Measurements from ENCODE around the gene UPK1A. TPM values are rescaled to one million over a fixed set of nuclear protein-coding genes. Genes with fewer than 3 reads are reported as not detected.

The UPK1A gene
- total RNA-seq, 1 experiment from 2014 or later: 1.6 TPM

DNA sequence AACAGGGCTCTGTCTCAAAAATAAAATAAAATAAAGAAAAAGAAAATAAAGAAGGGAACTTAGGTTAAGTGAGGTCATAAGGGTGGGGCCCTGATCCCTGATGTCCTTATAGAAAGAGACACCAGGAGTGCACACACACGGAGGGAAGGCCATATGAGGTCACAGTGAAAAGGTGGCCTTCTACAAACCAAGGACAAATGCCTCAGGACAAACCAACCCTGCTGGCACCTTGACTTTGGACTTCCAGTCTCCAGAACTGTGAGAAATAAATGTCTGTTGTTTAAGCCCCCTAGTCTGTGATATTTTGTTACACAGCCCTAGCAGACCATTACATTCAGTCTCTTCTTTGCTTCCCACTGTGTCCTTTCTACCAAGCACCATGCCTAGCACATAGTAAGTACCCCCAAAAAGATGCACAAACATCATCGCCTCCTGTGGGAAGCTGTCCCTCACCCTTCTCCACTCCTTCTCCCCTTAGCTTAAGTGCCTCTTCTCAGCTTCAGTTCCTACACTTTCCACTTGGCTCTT lies 29.6 kb downstream of the UPK1A start (continued):
- TF ChIP-seq, protein P1, sequence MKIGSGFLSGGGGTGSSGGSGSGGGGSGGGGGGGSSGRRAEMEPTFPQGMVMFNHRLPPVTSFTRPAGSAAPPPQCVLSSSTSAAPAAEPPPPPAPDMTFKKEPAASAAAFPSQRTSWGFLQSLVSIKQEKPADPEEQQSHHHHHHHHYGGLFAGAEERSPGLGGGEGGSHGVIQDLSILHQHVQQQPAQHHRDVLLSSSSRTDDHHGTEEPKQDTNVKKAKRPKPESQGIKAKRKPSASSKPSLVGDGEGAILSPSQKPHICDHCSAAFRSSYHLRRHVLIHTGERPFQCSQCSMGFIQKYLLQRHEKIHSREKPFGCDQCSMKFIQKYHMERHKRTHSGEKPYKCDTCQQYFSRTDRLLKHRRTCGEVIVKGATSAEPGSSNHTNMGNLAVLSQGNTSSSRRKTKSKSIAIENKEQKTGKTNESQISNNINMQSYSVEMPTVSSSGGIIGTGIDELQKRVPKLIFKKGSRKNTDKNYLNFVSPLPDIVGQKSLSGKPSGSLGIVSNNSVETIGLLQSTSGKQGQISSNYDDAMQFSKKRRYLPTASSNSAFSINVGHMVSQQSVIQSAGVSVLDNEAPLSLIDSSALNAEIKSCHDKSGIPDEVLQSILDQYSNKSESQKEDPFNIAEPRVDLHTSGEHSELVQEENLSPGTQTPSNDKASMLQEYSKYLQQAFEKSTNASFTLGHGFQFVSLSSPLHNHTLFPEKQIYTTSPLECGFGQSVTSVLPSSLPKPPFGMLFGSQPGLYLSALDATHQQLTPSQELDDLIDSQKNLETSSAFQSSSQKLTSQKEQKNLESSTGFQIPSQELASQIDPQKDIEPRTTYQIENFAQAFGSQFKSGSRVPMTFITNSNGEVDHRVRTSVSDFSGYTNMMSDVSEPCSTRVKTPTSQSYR (CRISPR knock-in tag; IDR thresholded peaks at IDR 0.05): no peak
- TF ChIP-seq JAZF1 (CRISPR knock-in tag; IDR thresholded peaks at IDR 0.05): no peak
- TF ChIP-seq ZBTB21 (CRISPR knock-in tag; IDR thresholded peaks at IDR 0.05; ENCODE audit: borderline replicate concordance): no peak
- no peak for TF ChIP-seq TEAD1 (CRISPR knock-in tag; IDR thresholded peaks at IDR 0.05)
- TF ChIP-seq, protein P2, sequence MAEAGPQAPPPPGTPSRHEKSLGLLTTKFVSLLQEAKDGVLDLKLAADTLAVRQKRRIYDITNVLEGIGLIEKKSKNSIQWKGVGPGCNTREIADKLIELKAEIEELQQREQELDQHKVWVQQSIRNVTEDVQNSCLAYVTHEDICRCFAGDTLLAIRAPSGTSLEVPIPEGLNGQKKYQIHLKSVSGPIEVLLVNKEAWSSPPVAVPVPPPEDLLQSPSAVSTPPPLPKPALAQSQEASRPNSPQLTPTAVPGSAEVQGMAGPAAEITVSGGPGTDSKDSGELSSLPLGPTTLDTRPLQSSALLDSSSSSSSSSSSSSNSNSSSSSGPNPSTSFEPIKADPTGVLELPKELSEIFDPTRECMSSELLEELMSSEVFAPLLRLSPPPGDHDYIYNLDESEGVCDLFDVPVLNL (CRISPR knock-in tag; IDR thresholded peaks at IDR 0.05; ENCODE audit: borderline replicate concordance, low read depth): no peak

GRCh38 chr19:35696835-35697234 lies 30.5 kb downstream of the UPK1A start:
- DNase-seq (ENCODE audit: low spot score) (no peak), ATAC-seq (no peak)
- ChIA-PET CTCF (interaction anchor here (0.6 to 1.7 kb wide), 5 partner anchors 10 to 234 kb away, joined by 3 to 6 read pairs (median 3); no protein-coding TSS in a partner anchor), POLR2A (no interaction called here)
- Mint-ChIP-seq H3K27me3 (ENCODE audit: low read depth) (peaks cover 11% of the 10 kb centered on the region), H3K4me1 (no peaks in the 10 kb centered on the region; the same call in 1 of the 2 replicates), H3K9me3 (peaks cover 4% of the 10 kb centered on the region; the same call in 1 of the 2 replicates), H3K4me3 (no peak overlapping the region), H3K27ac (no peak overlapping the region), H3K36me3 (no peaks in the 10 kb centered on the region)
- TF ChIP-seq, protein P3, sequence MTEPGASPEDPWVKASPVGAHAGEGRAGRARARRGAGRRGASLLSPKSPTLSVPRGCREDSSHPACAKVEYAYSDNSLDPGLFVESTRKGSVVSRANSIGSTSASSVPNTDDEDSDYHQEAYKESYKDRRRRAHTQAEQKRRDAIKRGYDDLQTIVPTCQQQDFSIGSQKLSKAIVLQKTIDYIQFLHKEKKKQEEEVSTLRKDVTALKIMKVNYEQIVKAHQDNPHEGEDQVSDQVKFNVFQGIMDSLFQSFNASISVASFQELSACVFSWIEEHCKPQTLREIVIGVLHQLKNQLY (CRISPR knock-in tag; IDR thresholded peaks at IDR 0.05): no peak
- TF ChIP-seq ZNF396 (CRISPR knock-in tag; IDR thresholded peaks at IDR 0.05; ENCODE audit: borderline replicate concordance) (no peak), HMGA2 (CRISPR knock-in tag; IDR thresholded peaks at IDR 0.05) (no peak), PREB (CRISPR knock-in tag; IDR thresholded peaks at IDR 0.05; ENCODE audit: borderline replicate concordance) (no peak), ZNF138 (CRISPR knock-in tag; conservative IDR thresholded peaks at IDR 0.05) (no peak), ESRRA (CRISPR knock-in tag; IDR thresholded peaks at IDR 0.05; ENCODE audit: borderline replicate concordance) (no peak), ATF1 (CRISPR knock-in tag; IDR thresholded peaks at IDR 0.05) (no peak), EMX1 (CRISPR knock-in tag; IDR thresholded peaks at IDR 0.05) (no peak), TEAD1 (CRISPR knock-in tag; IDR thresholded peaks at IDR 0.05) (no peak), ATF3 (CRISPR knock-in tag; conservative IDR thresholded peaks at IDR 0.05) (no peak), NFYB (CRISPR knock-in tag; conservative IDR thresholded peaks at IDR 0.05; ENCODE audit: low read depth) (no peak)
- TF ChIP-seq, protein P4, sequence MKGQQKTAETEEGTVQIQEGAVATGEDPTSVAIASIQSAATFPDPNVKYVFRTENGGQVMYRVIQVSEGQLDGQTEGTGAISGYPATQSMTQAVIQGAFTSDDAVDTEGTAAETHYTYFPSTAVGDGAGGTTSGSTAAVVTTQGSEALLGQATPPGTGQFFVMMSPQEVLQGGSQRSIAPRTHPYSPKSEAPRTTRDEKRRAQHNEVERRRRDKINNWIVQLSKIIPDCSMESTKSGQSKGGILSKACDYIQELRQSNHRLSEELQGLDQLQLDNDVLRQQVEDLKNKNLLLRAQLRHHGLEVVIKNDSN (CRISPR knock-in tag; IDR thresholded peaks at IDR 0.05): no peak
- TF ChIP-seq, protein P5, sequence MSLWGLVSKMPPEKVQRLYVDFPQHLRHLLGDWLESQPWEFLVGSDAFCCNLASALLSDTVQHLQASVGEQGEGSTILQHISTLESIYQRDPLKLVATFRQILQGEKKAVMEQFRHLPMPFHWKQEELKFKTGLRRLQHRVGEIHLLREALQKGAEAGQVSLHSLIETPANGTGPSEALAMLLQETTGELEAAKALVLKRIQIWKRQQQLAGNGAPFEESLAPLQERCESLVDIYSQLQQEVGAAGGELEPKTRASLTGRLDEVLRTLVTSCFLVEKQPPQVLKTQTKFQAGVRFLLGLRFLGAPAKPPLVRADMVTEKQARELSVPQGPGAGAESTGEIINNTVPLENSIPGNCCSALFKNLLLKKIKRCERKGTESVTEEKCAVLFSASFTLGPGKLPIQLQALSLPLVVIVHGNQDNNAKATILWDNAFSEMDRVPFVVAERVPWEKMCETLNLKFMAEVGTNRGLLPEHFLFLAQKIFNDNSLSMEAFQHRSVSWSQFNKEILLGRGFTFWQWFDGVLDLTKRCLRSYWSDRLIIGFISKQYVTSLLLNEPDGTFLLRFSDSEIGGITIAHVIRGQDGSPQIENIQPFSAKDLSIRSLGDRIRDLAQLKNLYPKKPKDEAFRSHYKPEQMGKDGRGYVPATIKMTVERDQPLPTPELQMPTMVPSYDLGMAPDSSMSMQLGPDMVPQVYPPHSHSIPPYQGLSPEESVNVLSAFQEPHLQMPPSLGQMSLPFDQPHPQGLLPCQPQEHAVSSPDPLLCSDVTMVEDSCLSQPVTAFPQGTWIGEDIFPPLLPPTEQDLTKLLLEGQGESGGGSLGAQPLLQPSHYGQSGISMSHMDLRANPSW (CRISPR knock-in tag; conservative IDR thresholded peaks at IDR 0.05; ENCODE audit: low read depth): no peak
- TF ChIP-seq, protein P6, sequence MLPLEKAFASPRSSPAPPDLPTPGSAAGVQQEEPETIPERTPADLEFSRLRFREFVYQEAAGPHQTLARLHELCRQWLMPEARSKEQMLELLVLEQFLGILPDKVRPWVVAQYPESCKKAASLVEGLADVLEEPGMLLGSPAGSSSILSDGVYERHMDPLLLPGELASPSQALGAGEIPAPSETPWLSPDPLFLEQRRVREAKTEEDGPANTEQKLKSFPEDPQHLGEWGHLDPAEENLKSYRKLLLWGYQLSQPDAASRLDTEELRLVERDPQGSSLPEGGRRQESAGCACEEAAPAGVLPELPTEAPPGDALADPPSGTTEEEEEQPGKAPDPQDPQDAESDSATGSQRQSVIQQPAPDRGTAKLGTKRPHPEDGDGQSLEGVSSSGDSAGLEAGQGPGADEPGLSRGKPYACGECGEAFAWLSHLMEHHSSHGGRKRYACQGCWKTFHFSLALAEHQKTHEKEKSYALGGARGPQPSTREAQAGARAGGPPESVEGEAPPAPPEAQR (CRISPR knock-in tag; IDR thresholded peaks at IDR 0.05): no peak
- TF ChIP-seq, protein P7, sequence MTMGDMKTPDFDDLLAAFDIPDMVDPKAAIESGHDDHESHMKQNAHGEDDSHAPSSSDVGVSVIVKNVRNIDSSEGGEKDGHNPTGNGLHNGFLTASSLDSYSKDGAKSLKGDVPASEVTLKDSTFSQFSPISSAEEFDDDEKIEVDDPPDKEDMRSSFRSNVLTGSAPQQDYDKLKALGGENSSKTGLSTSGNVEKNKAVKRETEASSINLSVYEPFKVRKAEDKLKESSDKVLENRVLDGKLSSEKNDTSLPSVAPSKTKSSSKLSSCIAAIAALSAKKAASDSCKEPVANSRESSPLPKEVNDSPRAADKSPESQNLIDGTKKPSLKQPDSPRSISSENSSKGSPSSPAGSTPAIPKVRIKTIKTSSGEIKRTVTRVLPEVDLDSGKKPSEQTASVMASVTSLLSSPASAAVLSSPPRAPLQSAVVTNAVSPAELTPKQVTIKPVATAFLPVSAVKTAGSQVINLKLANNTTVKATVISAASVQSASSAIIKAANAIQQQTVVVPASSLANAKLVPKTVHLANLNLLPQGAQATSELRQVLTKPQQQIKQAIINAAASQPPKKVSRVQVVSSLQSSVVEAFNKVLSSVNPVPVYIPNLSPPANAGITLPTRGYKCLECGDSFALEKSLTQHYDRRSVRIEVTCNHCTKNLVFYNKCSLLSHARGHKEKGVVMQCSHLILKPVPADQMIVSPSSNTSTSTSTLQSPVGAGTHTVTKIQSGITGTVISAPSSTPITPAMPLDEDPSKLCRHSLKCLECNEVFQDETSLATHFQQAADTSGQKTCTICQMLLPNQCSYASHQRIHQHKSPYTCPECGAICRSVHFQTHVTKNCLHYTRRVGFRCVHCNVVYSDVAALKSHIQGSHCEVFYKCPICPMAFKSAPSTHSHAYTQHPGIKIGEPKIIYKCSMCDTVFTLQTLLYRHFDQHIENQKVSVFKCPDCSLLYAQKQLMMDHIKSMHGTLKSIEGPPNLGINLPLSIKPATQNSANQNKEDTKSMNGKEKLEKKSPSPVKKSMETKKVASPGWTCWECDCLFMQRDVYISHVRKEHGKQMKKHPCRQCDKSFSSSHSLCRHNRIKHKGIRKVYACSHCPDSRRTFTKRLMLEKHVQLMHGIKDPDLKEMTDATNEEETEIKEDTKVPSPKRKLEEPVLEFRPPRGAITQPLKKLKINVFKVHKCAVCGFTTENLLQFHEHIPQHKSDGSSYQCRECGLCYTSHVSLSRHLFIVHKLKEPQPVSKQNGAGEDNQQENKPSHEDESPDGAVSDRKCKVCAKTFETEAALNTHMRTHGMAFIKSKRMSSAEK (CRISPR knock-in tag; IDR thresholded peaks at IDR 0.05; ENCODE audit: borderline replicate concordance): no peak
